NCI-H146 (cell line): ENCODE results near the gene VIL1.

ENCODE experiments used
- DNase-seq: peaks from one replicate; lab custom pipeline; 2025; lab: John Stamatoyannopoulos, UW

VIL1 gene

GRCh38 chr2:218395090-218395444 is 23.9 kb upstream of the VIL1 start:
- no peak for DNase-seq

- no peak for DNase-seq
Observed at GRCh38 chr2:218395456-218395825, 23.5 kb upstream of the VIL1 start.

GRCh38 chr2:218395826-218396687 is 22.9 kb upstream of the VIL1 start:
- peak; percentile 82 for DNase-seq

- DNase-seq, result peak; percentile 67
Observed at GRCh38 chr2:218396688-218397462, 22.0 kb upstream of the VIL1 start.

GRCh38 chr2:218397463-218397819 is 21.5 kb upstream of the VIL1 start:
- no peak for DNase-seq

- peak; percentile 73 for DNase-seq
Observed at GRCh38 chr2:218397820-218398436, 21.0 kb upstream of the VIL1 start.

GRCh38 chr2:218398437-218399390 is 20.2 kb upstream of the VIL1 start:
- peak; percentile 33 for DNase-seq

- DNase-seq, result peak; percentile 84
Observed at GRCh38 chr2:218399391-218400166, 19.3 kb upstream of the VIL1 start, which contains the start of gene CTDSP1. Gene CTDSP1 (plus strand): TSS chr2:218399868. CDS start chr2:218400091, 223 bp downstream.

- DNase-seq, result peak; percentile 21
Observed at GRCh38 chr2:218400167-218400929, 18.6 kb upstream of the VIL1 start.

- peak; percentile 14 for DNase-seq
Observed at GRCh38 chr2:218400930-218401881, 17.7 kb upstream of the VIL1 start.

GRCh38 chr2:218401890-218402289 is 17.0 kb upstream of the VIL1 start:
- DNase-seq, result no peak

GRCh38 chr2:218402491-218402901 is 16.4 kb upstream of the VIL1 start:
- DNase-seq, result no peak

- no peak for DNase-seq
Observed at GRCh38 chr2:218402911-218403411, 16.0 kb upstream of the VIL1 start.

- no peak for DNase-seq
Observed at GRCh38 chr2:218403810-218404209, 15.1 kb upstream of the VIL1 start.

GRCh38 chr2:218404351-218405085 is 14.4 kb upstream of the VIL1 start:
- no peak for DNase-seq

GRCh38 chr2:218405086-218405745 is 13.7 kb upstream of the VIL1 start:
- no peak for DNase-seq

- DNase-seq, result no peak
Observed at GRCh38 chr2:218405746-218406208, 13.1 kb upstream of the VIL1 start.
